GM12878 (cell line): ENCODE results near the gene CHD5. TPM values are rescaled to one million over a fixed set of nuclear protein-coding genes. Genes with fewer than 3 reads are reported as not detected.

Experiments used
- ATAC-seq: fragments of 200-7000 bp; cut with Tn5 transposase; 3 replicates; pipeline ENCODE4 v1.9.1; 2020; ENCODE audit warnings: mild to moderate bottlenecking, moderate library complexity
- BruUV-seq: library from RNA; stranded (reverse); fragments of 400-500 nt; replicated peaks from 2 replicates; lab custom pipeline; 2021; lab: Mats Ljungman, UMichigan
- CTCF ChIA-PET: fragments of 300-600 bp; sonication (Branson Sonifier 250); formaldehyde crosslinking; extraction: SDS; loops from one replicate; lab custom pipeline; 2021; ENCODE audit warnings: inconsistent platforms; lab: Yijun Ruan, JAX
- POLR2A ChIA-PET: fragments of 350-600 bp; formaldehyde crosslinking; extraction: SDS; loops from one replicate; lab custom pipeline; 2021; ENCODE audit warnings: inconsistent platforms; lab: Charles Lee
- RAD21 ChIA-PET: fragments of 300-600 bp; sonication (Branson Sonifier 250); formaldehyde crosslinking; loops from one replicate; lab custom pipeline; 2023; ENCODE audit warnings: antibody characterized with exemption; ENCODE audit not compliant: unreplicated experiment; lab: Charles Lee
- SMC1A ChIA-PET: fragments of 300-600 bp; sonication (Branson Sonifier 250); formaldehyde crosslinking; loops from one replicate; lab custom pipeline; 2023; ENCODE audit not compliant: unreplicated experiment, uncharacterized antibody; lab: Charles Lee
- DNase-seq: peaks from one replicate; pipeline ENCODE4 v3.0.0-alpha.2; 2011; ENCODE audit warnings: low read depth, low spot score
- FAIRE-seq: peaks from 3 replicates; lab custom pipeline; 2011; peaks lifted over from hg19 to GRCh38; lab: Jason Lieb, UNC
- H2AFZ ChIP-seq: 2 replicates; pipeline ENCODE4 v1.6.0; 2011; ENCODE audit warnings: low read depth, low read length, control low read depth; ENCODE audit not compliant: control insufficient read depth
- H3K27ac ChIP-seq: 2 replicates; pipeline ENCODE4 v1.5.1; 2011; ENCODE audit warnings: control low read depth; ENCODE audit not compliant: control insufficient read depth, insufficient read depth
- H3K27me3 ChIP-seq, 2 experiments: replicated peaks in 1 of 2; 2 replicates each; pipeline versions ENCODE4 v1.6.0 to v1.6.1; 2011; ENCODE audit warnings: low read length in 1 of 2; ENCODE audit not compliant: control insufficient read depth in 2 of 2, insufficient read depth in 2 of 2
- H3K36me3 ChIP-seq, 2 experiments: 2 replicates each; pipeline ENCODE4 v1.5.1; 2011; ENCODE audit warnings: low read length in 1 of 2; ENCODE audit not compliant: control insufficient read depth in 2 of 2, insufficient read depth in 2 of 2
- H3K4me1 ChIP-seq: 2 replicates; pipeline ENCODE4 v1.6.1; 2011; ENCODE audit warnings: mild to moderate bottlenecking, low read length, moderate library complexity, mixed read lengths; ENCODE audit not compliant: control insufficient read depth, insufficient read depth
- H3K4me2 ChIP-seq: 2 replicates; pipeline ENCODE4 v1.6.0; 2011; ENCODE audit warnings: control low read depth; ENCODE audit not compliant: control insufficient read depth, insufficient read depth
- H3K4me3 ChIP-seq: fragments of 200-600 bp; sonication (generic); 2 replicates; pipeline ENCODE4 v1.5.1; 2016
- H3K79me2 ChIP-seq: 2 replicates; pipeline ENCODE4 v1.6.0; 2011; ENCODE audit warnings: low read length; ENCODE audit not compliant: control insufficient read depth, insufficient read depth
- H3K9ac ChIP-seq: 2 replicates; pipeline ENCODE4 v1.8.0; 2011; ENCODE audit warnings: low read length, control low read depth, mixed read lengths; ENCODE audit not compliant: control insufficient read depth, insufficient read depth
- H3K9me3 ChIP-seq: replicated peaks from 3 replicates; pipeline ENCODE4 v1.5.1; 2011; ENCODE audit warnings: mild to moderate bottlenecking, low read length; ENCODE audit not compliant: control insufficient read depth, insufficient read depth
- H4K20me1 ChIP-seq: 2 replicates; pipeline ENCODE4 v1.6.0; 2011; ENCODE audit not compliant: control insufficient read depth, insufficient read depth
- DPF2 ChIP-seq: fragments of 450-650 bp; IDR thresholded peaks from 2 replicates; pipeline ENCODE4 v1.6.1; 2017; ENCODE audit warnings: mild to moderate bottlenecking
- EGR1 ChIP-seq, 2 experiments: IDR thresholded peaks; 1 replicate in 1 of 2; 2 replicates in 1 of 2; pipeline ENCODE4 v1.6.1; 2011 to 2012; ENCODE audit warnings: low read depth in 2 of 2, low read length in 2 of 2, borderline replicate concordance in 1 of 2, mild to moderate bottlenecking in 1 of 2, moderate library complexity in 1 of 2
- MAX ChIP-seq: IDR thresholded peaks from 2 replicates; pipeline ENCODE4 v1.6.1; 2012; ENCODE audit warnings: low read depth, low read length, improper control_type of control experiment
- MEF2A ChIP-seq: IDR thresholded peaks from 2 replicates; pipeline ENCODE4 v1.6.1; 2011; ENCODE audit warnings: low read depth, mild to moderate bottlenecking, low read length, moderate library complexity; ENCODE audit not compliant: insufficient read depth
- MEF2B ChIP-seq: fragments of 450-650 bp; IDR thresholded peaks from 2 replicates; pipeline ENCODE4 v1.6.1; 2018; ENCODE audit warnings: mild to moderate bottlenecking, moderate library complexity; ENCODE audit not compliant: partially characterized antibody, poor library complexity, severe bottlenecking
- MYC ChIP-seq: IDR thresholded peaks from 2 replicates; pipeline ENCODE4 v1.6.1; 2011; ENCODE audit warnings: mild to moderate bottlenecking, low read length, moderate library complexity, inconsistent platforms; ENCODE audit not compliant: insufficient read depth, insufficient replicate concordance, insufficient read length, severe bottlenecking
- NFXL1 ChIP-seq: fragments of 450-650 bp; IDR thresholded peaks from 2 replicates; pipeline ENCODE4 v1.6.1; 2017; ENCODE audit warnings: antibody characterized with exemption, mild to moderate bottlenecking, borderline replicate concordance
- POLR2AphosphoS5 ChIP-seq: IDR thresholded peaks from 2 replicates; pipeline ENCODE4 v1.6.1; 2011; ENCODE audit warnings: mild to moderate bottlenecking, low read length, inconsistent platforms
- SPI1 ChIP-seq: IDR thresholded peaks from 2 replicates; pipeline ENCODE4 v1.6.1; 2011; ENCODE audit warnings: low read depth, mild to moderate bottlenecking, low read length, moderate library complexity, borderline replicate concordance; ENCODE audit not compliant: insufficient read depth
- TCF7 ChIP-seq: IDR thresholded peaks from 2 replicates; pipeline ENCODE4 v1.6.1; 2014; ENCODE audit warnings: antibody characterized with exemption, borderline replicate concordance
- ZNF207 ChIP-seq: fragments of 450-650 bp; IDR thresholded peaks from 2 replicates; pipeline ENCODE4 v1.6.1; 2014; ENCODE audit warnings: antibody characterized with exemption, mild to moderate bottlenecking, borderline replicate concordance
- WGBS: methylation state at CpG from one replicate; pipeline ENCODE4 v1.1.6; 2016; ENCODE audit warnings: low lambda C conversion rate; ENCODE audit not compliant: insufficient replicate concordance, insufficient coverage; ENCODE audit errors: missing lambda C conversion rate; 5-methylcytosine and 5-hydroxymethylcytosine counted together
- in situ Hi-C: fragments of 300-500 bp; cut with MboI; formaldehyde crosslinking; loops from 9 replicates; pipeline ENCODE4 v1.14.3; 2018; ENCODE audit warnings: mixed read lengths
- intact Hi-C: fragments of 100-400 bp; cut with micrococcal nuclease; formaldehyde crosslinking; loops from one replicate; pipeline ENCODE4 v1.14.2; 2022; ENCODE audit not compliant: unreplicated experiment
- polyA plus RNA-seq, 11 experiments: library from polyadenylated mRNA; depleted of rRNA in 4 of 11; unstranded in 6 of 11; stranded (reverse) in 5 of 11; fragments of >200 nt; fragmentation: Nextera tagmentation in 4 of 11; fragmentation: Illumina TruSeq in 1 of 11; extraction: Ambion mirVana in 4 of 11; extraction: Trizol in 1 of 11; gene quantifications; 1 replicate in 1 of 11; 2 replicates in 10 of 11; pipeline versions ENCODE4 v1.2.1 to v1.2.3, GENCODE V29; 2011 to 2016; ENCODE audit warnings: inconsistent platforms in 2 of 11, missing spikeins in 2 of 11, low read depth in 1 of 11
- total RNA-seq, 4 experiments: library from RNA; depleted of rRNA in 3 of 4; stranded (reverse); fragments of >200 nt in 3 of 4; fragmentation: Illumina TruSeq in 1 of 4; extraction: Trizol in 1 of 4; gene quantifications; 2 replicates each; pipeline versions ENCODE4 v1.2.1 to v1.2.3, GENCODE V29; 2013 to 2021

CHD5 gene
- total and polyA plus RNA-seq, 10 of the 15 experiments (the other 5 are each of a cell fraction or from before 2014, with no cell fraction given), result 0.03 to 0.49 (median 0.13) TPM; not detected in 3

- TF ChIP-seq ZNF207, result 0 out of 2 replicates have a peak, but pooled peaks have one; percentile 7
- TF ChIP-seq NFXL1, result no peak
- no peak for TF ChIP-seq MYC
- no peak for TF ChIP-seq MEF2A
- peak in 1 of 2 experiments; percentile 22; a peak in 1 of 3 replicates for TF ChIP-seq EGR1 (IDR thresholded peaks at IDR 0.05; ENCODE audit: borderline replicate concordance in 1 of 2, low read depth in 2 of 2, low read length in 2 of 2)
- peak; percentile 79; the same call in 1 of the 2 replicates for TF ChIP-seq DPF2
- no peak for TF ChIP-seq TCF7
- peak; percentile 14 for TF ChIP-seq MEF2B
- TF ChIP-seq MAX, result 0 out of 2 replicates have a peak, but pooled peaks have one; percentile 16
These were observed 25.9 kb upstream of the CHD5 start, which contains the start of gene RNF207 (continued) for GRCh38 chr1:6205849-6206519.

- Histone ChIP-seq H3K4me1 (peaks cover 11% of the 10 kb centered on the region), H3K9me3 (no peaks in the 10 kb centered on the region), H3K79me2 (peaks cover 35% of the 10 kb centered on the region), H3K27me3 (no peaks in the 10 kb centered on the region), H4K20me1 (no peaks in the 10 kb centered on the region), H3K27ac (no peak overlapping the region), H3K36me3 (peaks cover 0 to under 1% of the 10 kb centered on the region in 2 experiments; a peak in 1 of 4 replicates), H3K4me3 (no peak overlapping the region), H3K4me2 (no peak overlapping the region), H3K9ac (no peak overlapping the region), H2AFZ (no peak overlapping the region)
- BruUV-seq, result no TSS peak
- RAD21 ChIA-PET, result interaction anchor here (0.9 kb wide), 1 partner anchor 191 kb away, joined by 5 read pairs; the partner anchor contains the start of gene ACOT7
- CTCF ChIA-PET, result no interaction called here
- ATAC-seq, result no peak
- intact Hi-C loops, result no loop called here
- no peak for TF ChIP-seq SPI1
- no peak for TF ChIP-seq POLR2AphosphoS5
- WGBS, result 64% methylated on average over 7 of the region's 7 CpGs
- SMC1A ChIA-PET, result no interaction called here
- POLR2A ChIA-PET, result interaction anchor here (0.6 kb wide), 2 partner anchors 89 to 115 kb away, joined by 3 read pairs; no protein-coding TSS in a partner anchor
- no peak for DNase-seq
- FAIRE-seq, result no peak
- in situ Hi-C loops, result no loop called here
These were observed 22.1 kb upstream of the CHD5 start for GRCh38 chr1:6202256-6202655.
